ENCODE data around the gene AGBL4. TPM values are rescaled to one million over a fixed set of nuclear protein-coding genes. Genes with fewer than 3 reads are reported as not detected.

The AGBL4 gene
- total RNA-seq, 2 donors from 2014 or later, result not detected

DNA sequence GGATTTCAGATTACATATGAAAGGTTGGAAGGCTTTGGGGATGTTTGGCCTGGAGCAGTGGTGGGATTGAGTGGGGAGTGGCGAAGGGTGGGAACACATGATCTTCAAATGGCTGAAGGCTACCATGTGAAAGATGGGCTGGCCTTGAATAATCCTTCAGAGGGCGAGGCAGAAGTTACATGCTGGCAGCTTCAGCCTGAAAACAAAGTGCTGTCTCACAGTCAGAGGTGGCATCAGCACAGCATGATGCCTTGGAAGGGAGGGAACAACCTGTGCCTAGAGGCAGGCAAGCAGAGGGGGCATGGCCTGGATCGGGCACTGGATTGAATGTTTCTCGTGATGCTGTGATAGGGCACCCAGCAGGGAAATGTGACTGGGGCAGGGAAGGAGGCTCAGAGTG is 1377.9 kb downstream of the AGBL4 start:
- peaks cover 2% of the 10 kb centered on the region for H3K4me1 Mint-ChIP-seq
- DNase-seq, result no peak
- H3K4me3 Mint-ChIP-seq, result no peak overlapping the region
- H3K27me3 Mint-ChIP-seq, result peaks cover 33% of the 10 kb centered on the region
- ATAC-seq, result no peak
- no peak overlapping the region for H3K27ac Mint-ChIP-seq
- no peaks in the 10 kb centered on the region for H3K36me3 Mint-ChIP-seq (ENCODE audit: low read depth)
- no peaks in the 10 kb centered on the region for H3K9me3 ChIP-seq (ENCODE audit: control insufficient read depth, low read length, poor library complexity, severe bottlenecking)

DNA sequence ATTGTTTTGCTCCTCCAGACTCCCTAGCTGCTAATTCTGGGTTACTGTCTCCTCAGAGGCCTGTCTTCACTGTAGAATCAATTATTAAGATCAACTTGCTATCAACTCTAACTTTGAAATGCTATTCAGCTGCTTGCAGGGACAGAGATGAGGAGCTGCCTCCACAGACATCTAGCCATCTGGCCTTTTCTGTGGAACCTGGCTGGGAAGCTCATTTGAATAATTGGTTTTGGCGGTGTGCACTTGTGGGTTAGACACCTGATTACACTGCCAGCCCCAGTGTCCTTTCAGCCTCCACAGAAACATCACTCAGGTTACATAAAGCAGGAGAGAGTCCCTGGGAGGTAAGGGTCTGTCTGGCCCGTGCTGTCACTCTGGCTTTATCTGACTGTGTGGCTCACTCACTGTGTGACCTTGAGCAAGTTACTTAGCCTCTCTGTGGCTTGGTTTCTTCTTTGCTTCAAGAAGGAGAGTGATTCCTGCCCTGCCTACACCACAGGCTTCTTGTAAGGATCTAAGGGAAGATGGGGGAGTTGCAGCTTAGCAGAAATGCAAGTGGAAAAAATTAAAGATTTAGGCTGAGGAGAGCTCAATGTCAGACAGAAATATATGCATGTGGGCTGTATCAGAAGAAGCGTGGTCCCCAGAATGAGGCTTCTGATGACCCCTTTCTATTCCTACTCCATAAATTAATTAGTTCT is 1378.7 kb downstream of the AGBL4 start:
- Mint-ChIP-seq H3K4me3 (no peak overlapping the region), H3K4me1 (peaks cover 2% of the 10 kb centered on the region), H3K27ac (no peak overlapping the region), H3K27me3 (peaks cover 33% of the 10 kb centered on the region), H3K36me3 (ENCODE audit: low read depth) (no peaks in the 10 kb centered on the region)
- DNase-seq (no peak), ATAC-seq (no peak)
- no peaks in the 10 kb centered on the region for H3K9me3 ChIP-seq (ENCODE audit: control insufficient read depth, low read length, poor library complexity, severe bottlenecking)

DNA sequence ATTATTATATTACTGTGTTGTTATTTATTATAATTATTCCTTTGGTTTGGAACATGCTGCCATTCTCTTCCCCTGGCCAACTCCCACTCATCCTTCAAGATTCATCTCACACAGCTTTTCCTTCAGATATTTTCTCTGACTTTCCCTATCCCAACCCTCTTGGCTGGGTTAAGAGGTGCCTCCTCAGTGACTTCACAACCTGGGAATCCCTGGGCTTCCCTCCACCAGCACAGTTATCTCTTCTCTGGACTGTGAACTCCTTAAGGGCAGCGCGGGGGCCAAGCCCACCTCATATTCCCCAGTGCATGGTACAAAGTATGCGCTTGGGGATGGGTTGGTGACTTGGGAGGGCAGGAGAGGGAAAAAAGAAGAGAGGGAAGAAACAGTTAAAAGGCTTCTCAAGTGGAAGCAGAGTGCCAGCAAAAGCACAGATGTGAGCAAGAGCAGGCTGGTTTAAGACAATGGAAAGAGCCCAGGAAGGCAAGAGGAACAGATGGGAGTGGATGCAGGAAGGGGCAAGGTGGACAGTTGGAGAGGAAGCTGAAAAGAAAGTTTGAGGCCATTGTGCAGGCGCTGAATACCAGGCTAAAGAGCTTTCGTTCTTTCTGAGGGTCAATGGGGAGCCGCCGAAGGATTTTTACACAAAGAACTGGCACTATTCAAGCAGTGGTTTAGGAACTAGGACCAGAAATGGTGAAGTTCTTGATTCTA is 1379.4 kb downstream of the AGBL4 start:
- Mint-ChIP-seq H3K4me1 (no peaks in the 10 kb centered on the region), H3K36me3 (ENCODE audit: low read depth) (no peaks in the 10 kb centered on the region), H3K27ac (no peak overlapping the region), H3K27me3 (peaks cover 33% of the 10 kb centered on the region), H3K4me3 (no peak overlapping the region)
- ATAC-seq, result no peak
- no peaks in the 10 kb centered on the region for H3K9me3 ChIP-seq (ENCODE audit: control insufficient read depth, low read length, poor library complexity, severe bottlenecking)
- no peak for DNase-seq

DNA sequence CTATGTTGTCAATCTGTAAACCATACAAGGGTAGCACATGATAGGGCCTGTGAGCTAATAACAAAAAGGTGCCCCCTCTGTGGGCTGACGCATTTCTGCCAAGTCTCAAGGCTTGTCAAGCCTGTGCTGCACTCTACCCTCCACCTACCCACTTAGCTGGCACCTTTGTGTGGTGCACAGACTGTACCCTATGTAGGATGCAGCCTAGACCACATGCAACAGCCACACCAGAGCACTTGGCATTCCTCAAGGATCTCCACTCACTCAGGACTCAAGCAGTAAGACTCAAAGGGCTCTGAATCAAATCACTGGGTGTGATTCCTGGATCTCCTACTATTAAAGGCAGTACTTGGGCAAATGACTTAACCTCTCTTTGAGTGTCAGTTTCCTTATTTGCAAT is 1380.6 kb downstream of the AGBL4 start:
- Mint-ChIP-seq H3K36me3 (ENCODE audit: low read depth) (no peaks in the 10 kb centered on the region), H3K4me1 (no peaks in the 10 kb centered on the region), H3K4me3 (no peak overlapping the region), H3K27me3 (peaks cover 44% of the 10 kb centered on the region), H3K27ac (no peak overlapping the region)
- ATAC-seq, result no peak
- no peaks in the 10 kb centered on the region for H3K9me3 ChIP-seq (ENCODE audit: control insufficient read depth, low read length, poor library complexity, severe bottlenecking)
- DNase-seq, result no peak

DNA sequence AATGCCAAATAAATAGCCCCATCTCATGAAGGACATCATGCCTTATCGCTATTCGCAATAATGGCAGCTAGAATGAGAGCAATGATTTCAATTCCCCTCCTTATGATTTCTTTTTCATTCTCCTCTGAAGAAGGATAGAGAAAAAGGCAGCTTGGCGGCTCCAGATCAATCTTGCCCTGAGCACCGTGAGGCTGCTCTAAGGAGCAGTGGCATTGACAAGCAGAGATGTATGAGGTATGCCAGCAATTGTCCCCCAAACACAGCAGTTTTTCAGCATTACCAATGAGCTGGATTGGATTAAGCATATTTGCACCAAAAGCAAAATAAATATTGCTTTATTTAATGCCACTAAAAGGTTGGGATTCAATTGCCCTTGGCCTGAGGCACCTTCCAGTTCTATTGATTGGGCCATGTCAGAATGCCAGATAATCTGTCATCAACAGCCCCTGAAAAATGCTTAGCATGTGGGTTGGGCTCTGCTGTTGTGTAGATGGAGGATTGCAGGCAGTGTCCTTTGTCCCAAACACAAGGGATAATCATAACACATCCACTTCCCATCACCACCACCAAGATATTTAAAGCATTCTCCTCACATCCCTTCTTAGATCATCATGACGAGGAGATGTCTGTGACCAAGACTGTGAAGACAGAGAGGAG is 1382.8 kb downstream of the AGBL4 start:
- Mint-ChIP-seq H3K4me1 (no peaks in the 10 kb centered on the region), H3K27me3 (peaks cover 52% of the 10 kb centered on the region)
- DNase-seq, result no peak

DNA sequence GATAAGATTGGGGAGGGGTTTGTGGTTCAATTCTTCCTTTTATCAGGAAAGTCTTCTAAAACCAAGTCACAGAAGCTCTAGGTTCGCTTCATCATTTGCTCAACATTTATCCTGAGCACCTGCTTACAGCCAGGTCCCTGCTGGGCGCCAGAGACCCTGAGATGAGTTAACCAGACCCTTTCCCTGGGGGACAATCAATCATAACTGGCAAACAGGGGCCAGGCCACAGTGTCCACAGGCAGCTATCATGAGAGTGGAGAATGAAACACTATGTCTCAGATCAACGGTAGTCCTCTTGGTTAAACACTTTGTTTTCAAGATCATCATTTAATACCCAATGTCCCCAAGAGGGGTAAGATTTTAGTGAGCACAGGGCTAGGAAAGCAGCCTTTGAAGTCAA is 1393.9 kb downstream of the AGBL4 start:
- H3K36me3 Mint-ChIP-seq (ENCODE audit: low read depth), result no peaks in the 10 kb centered on the region
- H3K27me3 Mint-ChIP-seq, result peaks cover 16% of the 10 kb centered on the region
- ATAC-seq (no peak), DNase-seq (no peak)
- H3K4me1 Mint-ChIP-seq, result no peaks in the 10 kb centered on the region
- no peak overlapping the region for H3K4me3 Mint-ChIP-seq
- no peaks in the 10 kb centered on the region for H3K9me3 ChIP-seq (ENCODE audit: control insufficient read depth, low read length, poor library complexity, severe bottlenecking)
- H3K27ac Mint-ChIP-seq, result no peak overlapping the region

More for the DNA sequence above, 1382.8 kb downstream of the AGBL4 start:
- no peak overlapping the region for H3K4me3 Mint-ChIP-seq
- H3K27ac Mint-ChIP-seq, result no peak overlapping the region
- no peaks in the 10 kb centered on the region for H3K9me3 ChIP-seq (ENCODE audit: control insufficient read depth, low read length, poor library complexity, severe bottlenecking)
- no peaks in the 10 kb centered on the region for H3K36me3 Mint-ChIP-seq (ENCODE audit: low read depth)
- ATAC-seq, result no peak

DNA sequence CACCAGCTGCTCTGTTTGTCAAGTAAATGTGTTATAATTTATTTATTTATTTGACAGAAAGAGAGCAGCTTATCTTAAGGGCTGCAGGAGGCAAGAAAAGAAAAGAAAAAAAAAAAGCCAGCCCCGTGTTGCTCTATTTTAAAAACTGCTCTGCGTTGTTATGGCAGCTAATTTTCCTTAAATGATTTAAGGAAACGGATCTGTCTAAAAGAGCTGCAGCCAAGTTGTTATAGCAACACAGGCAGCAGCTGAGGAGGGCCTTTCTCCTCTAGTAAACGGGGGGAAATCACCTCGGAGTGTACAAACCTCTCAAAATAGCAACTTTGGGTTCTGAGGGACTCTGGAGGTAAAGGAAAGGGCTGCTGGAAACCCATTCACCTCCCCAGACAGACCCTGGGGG is 1396.3 kb downstream of the AGBL4 start:
- ATAC-seq (no peak), DNase-seq (no peak)
- Mint-ChIP-seq H3K36me3 (ENCODE audit: low read depth) (no peaks in the 10 kb centered on the region), H3K4me1 (no peaks in the 10 kb centered on the region), H3K27me3 (peaks cover 25% of the 10 kb centered on the region), H3K4me3 (no peak overlapping the region), H3K27ac (no peak overlapping the region)
- H3K9me3 ChIP-seq (ENCODE audit: control insufficient read depth, low read length, poor library complexity, severe bottlenecking), result no peaks in the 10 kb centered on the region

DNA sequence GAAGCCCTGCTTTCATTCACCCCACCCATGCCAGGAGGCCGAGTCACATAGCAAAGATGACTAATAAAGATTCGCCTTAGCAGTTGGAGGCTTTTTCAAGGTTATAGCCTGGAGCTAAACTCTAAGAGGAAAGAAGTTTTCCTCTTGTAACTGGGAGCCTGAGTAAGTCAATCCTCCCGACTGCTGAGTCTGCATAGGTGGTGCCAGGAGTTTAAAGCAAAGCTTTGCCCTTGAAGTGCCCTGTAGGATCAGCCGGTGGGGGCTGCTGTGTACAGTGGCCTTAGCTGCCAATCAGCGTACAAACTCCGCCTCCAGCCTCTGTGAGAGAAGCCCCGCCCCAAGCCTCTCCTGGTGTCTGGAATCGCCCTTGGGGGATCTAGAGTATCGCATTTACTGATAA is 1404.2 kb downstream of the AGBL4 start:
- no peaks in the 10 kb centered on the region for H3K9me3 ChIP-seq (ENCODE audit: control insufficient read depth, low read length, poor library complexity, severe bottlenecking)
- no peak for DNase-seq
- Mint-ChIP-seq H3K27me3 (peaks cover 47% of the 10 kb centered on the region), H3K4me1 (no peaks in the 10 kb centered on the region), H3K27ac (no peak overlapping the region), H3K36me3 (ENCODE audit: low read depth) (no peaks in the 10 kb centered on the region), H3K4me3 (no peak overlapping the region)
- ATAC-seq, result no peak

DNA sequence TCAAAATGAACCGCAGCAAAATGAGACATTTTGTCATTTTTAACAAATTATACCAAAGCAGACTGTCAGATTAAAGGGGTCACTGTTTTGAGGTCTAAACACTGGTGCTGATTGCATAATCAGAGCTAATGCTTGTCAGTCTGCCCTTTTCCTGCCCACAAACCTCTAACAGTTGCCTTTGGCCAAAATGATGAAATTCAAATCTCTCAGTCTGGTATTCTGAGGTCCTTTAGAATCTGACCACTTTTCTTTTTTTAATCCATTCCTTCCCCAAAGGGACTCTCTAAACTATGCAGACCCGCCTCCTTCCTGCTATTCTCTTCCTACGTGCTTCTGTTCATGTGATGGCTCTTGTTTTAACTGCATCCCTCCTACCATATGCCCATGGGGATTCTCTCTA is 1406.5 kb downstream of the AGBL4 start:
- ATAC-seq, result no peak
- H3K27ac Mint-ChIP-seq, result no peak overlapping the region
- H3K4me1 Mint-ChIP-seq, result no peaks in the 10 kb centered on the region
- no peaks in the 10 kb centered on the region for H3K9me3 ChIP-seq (ENCODE audit: control insufficient read depth, low read length, poor library complexity, severe bottlenecking)
- no peak for DNase-seq
- H3K27me3 Mint-ChIP-seq, result peaks cover 37% of the 10 kb centered on the region
- no peak overlapping the region for H3K4me3 Mint-ChIP-seq
- no peaks in the 10 kb centered on the region for H3K36me3 Mint-ChIP-seq (ENCODE audit: low read depth)

DNA sequence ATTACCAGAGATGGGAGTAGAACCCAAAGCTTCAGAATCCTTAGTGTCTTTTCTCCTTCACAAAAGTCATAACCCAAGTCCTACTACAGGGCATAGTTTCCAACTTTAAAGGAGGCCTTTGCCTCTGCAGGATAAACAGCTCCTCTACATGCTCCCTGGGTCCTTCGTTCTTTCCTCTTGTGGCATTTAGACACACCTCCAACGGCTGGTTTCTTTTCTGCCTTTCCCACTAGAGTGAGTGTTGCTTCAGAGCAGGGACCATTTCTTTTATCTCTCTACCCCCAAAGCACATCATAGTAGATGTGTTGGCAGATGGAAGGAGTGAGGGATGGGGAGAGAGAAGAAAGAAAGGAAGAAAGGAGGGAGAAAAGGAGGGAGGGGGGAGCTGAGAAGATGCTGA is 1407.0 kb downstream of the AGBL4 start:
- H3K4me3 Mint-ChIP-seq, result no peak overlapping the region
- no peak for ATAC-seq
- H3K36me3 Mint-ChIP-seq (ENCODE audit: low read depth), result no peaks in the 10 kb centered on the region
- no peak for DNase-seq
- peaks cover 37% of the 10 kb centered on the region for H3K27me3 Mint-ChIP-seq
- H3K27ac Mint-ChIP-seq, result no peak overlapping the region
- H3K4me1 Mint-ChIP-seq, result no peaks in the 10 kb centered on the region
- no peaks in the 10 kb centered on the region for H3K9me3 ChIP-seq (ENCODE audit: control insufficient read depth, low read length, poor library complexity, severe bottlenecking)

DNA sequence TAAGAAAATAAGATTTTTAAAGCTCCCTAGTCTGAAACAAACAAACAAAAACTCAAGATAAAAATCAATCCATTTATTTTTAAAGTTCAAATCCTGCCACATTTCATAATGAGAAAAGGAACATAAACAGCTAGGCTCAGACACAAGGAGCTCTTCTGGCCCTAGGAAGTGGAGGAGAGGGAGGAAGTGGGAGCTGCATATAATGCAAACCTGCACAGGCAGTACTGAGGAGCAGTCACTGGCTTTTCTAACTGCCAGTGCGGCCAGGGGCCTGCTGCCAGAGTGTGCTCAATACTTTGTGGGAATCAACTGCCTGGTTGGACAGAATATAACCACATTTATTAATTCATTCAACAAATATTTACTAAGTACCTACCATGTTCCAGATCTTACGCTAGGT is 1411.9 kb downstream of the AGBL4 start:
- no peak for ATAC-seq
- Mint-ChIP-seq H3K4me1 (no peaks in the 10 kb centered on the region), H3K27me3 (peaks cover 11% of the 10 kb centered on the region), H3K4me3 (no peak overlapping the region), H3K27ac (no peak overlapping the region), H3K36me3 (ENCODE audit: low read depth) (no peaks in the 10 kb centered on the region)
- no peaks in the 10 kb centered on the region for H3K9me3 ChIP-seq (ENCODE audit: control insufficient read depth, low read length, poor library complexity, severe bottlenecking)
- no peak for DNase-seq

DNA sequence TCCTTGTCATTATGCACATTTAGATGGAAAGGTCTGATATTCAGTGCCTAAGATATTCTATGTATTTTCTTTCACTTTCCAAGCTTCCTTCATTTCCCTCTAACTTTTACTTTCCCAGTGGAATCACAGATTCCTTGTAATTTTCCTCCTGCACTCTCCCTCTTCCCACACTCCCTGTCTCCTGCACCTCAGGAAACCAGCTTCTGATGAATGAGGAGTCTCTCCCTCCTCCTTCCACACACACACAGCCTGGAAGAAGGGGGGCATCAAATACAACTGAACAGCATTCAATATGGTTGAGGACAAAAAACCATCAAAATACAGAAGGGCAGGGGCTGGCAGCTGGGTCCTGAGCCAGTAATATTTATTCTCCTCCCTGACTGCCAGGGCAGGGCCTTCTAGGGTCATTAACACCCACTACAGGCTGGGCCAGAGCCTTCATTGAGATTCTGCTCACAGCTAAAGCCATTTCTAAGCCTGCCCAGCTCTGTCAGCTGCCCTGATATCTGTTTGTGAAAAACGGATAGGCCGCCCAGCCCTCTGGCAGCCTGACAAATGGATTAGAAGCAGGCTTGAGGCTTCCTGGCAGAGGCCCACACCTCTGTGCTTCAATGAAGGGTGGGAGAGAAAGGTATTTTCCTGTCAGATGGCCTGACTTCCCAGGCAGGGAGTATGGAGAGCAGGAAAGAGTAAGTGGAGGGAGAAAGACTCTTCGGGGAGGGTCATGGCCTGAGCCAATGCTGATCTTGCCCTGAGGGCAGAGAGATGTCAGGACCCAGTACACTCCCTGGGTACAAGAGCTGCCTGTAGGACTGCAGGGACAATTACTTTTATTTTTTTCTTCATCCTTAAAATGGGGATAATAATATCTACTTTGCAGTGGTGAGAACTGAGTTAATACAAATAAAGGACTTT is 1412.9 kb downstream of the AGBL4 start:
- no peaks in the 10 kb centered on the region for H3K9me3 ChIP-seq (ENCODE audit: control insufficient read depth, low read length, poor library complexity, severe bottlenecking)
- DNase-seq (no peak), ATAC-seq (no peak)
- Mint-ChIP-seq H3K4me1 (no peaks in the 10 kb centered on the region), H3K4me3 (no peak overlapping the region), H3K27ac (no peak overlapping the region), H3K27me3 (peaks cover 7% of the 10 kb centered on the region), H3K36me3 (ENCODE audit: low read depth) (no peaks in the 10 kb centered on the region)

DNA sequence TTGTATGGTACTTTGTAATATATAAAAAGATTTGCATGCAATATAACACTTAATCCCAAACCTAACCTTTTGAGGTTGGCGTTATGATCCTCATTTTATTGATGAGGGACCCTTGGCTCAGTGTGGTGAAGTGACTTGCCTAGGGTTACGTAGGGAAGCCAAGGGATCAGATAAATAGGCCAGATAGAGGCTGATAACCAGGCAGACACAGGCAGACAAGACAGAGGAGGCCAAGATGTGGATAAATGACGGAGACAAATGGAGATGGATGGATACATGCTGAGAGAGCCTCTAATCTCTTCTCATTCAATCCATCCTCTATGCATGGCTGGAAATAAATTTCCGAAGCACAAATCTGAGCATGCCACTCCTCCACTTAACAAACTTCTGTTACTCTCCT is 1414.9 kb downstream of the AGBL4 start:
- H3K36me3 Mint-ChIP-seq (ENCODE audit: low read depth), result no peaks in the 10 kb centered on the region
- no peaks in the 10 kb centered on the region for H3K9me3 ChIP-seq (ENCODE audit: control insufficient read depth, low read length, poor library complexity, severe bottlenecking)
- DNase-seq (no peak), ATAC-seq (no peak)
- no peaks in the 10 kb centered on the region for H3K4me1 Mint-ChIP-seq
- no peak overlapping the region for H3K4me3 Mint-ChIP-seq
- no peak overlapping the region for H3K27ac Mint-ChIP-seq
- peaks cover 7% of the 10 kb centered on the region for H3K27me3 Mint-ChIP-seq
